Ovary (tissue), 3 donors: Measurements from ENCODE around the gene PPP2R5D.

Experiments used
- CTCF ChIP-seq, 3 donors: fragments of 450-650 bp in 2 of 3; fragments of 200-600 bp in 1 of 3; IDR thresholded peaks; one replicate each; pipeline versions ENCODE4 v1.5.1 to v1.8.0; 2016 to 2022; ENCODE audit warnings: antibody characterized with exemption in 3 of 3, mild to moderate bottlenecking in 1 of 3
- EP300 ChIP-seq: sonication (generic); formaldehyde crosslinking; IDR thresholded peaks from one replicate; pipeline ENCODE4 v1.6.1; 2017; ENCODE audit warnings: antibody characterized with exemption
- POLR2A ChIP-seq: fragments of 450-650 bp; IDR thresholded peaks from one replicate; pipeline ENCODE4 v1.6.1; 2017; ENCODE audit warnings: antibody characterized with exemption, mild to moderate bottlenecking, moderate library complexity
- donor health status: DM: no; HTN: no; CAD: no.

DNA sequence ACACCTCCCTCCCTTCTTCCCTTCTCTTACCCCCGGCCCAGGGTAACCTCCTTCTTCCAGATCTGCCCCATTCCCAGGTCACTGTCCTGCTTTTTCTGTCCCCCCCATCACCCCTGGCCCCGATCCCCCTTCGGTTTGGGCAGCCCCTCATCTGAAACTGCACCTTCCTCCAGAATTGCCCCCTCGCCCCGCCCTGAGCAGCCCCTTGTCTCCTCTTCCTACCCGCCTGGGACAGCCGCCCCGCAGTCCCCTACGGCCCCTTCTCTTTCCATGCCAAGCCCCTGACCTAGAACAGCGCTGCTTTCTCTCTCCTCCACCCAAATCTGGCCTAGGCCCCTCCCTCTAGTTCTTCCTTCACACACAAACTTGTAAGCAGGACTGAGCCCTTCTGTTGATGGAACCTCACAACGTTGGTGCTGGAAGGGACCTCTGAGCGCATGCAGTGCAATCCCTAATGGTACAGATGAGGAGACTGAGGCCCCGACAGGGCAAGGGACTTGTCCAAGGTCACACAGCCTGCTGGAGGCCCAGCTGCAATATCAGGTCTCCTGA, 630 bp downstream of the PPP2R5D start:
- no peak for TF ChIP-seq CTCF (IDR thresholded peaks at IDR 0.05)
- TF ChIP-seq EP300, result no peak
- no peak for TF ChIP-seq POLR2A
